Panc1 (cell line): ENCODE measurements around the gene FBXW4. TPM values are rescaled to one million over a fixed set of nuclear protein-coding genes. Genes with fewer than 3 reads are reported as not detected.

Source experiments
- ATAC-seq: fragments of 200-7000 bp; cut with Tn5 transposase; 2 replicates; pipeline ENCODE4 v1.9.1; 2020; ENCODE audit warnings: mild to moderate bottlenecking, moderate library complexity
- BruUV-seq: library from RNA; stranded (reverse); fragments of 400-500 nt; replicated peaks from 2 replicates; lab custom pipeline; 2021; lab: Mats Ljungman, UMichigan
- CTCF ChIA-PET: fragments of 300-600 bp; sonication (Branson Sonifier 250); formaldehyde crosslinking; loops from one replicate; lab custom pipeline; 2022; ENCODE audit warnings: antibody characterized with exemption; lab: Charles Lee
- POLR2A ChIA-PET: fragments of 300-600 bp; sonication (Branson Sonifier 250); formaldehyde crosslinking; loops from one replicate; lab custom pipeline; 2022; ENCODE audit warnings: antibody characterized with exemption; lab: Charles Lee
- DNase-seq: peaks from one replicate; pipeline ENCODE4 v3.0.0-alpha.2; 2010; ENCODE audit warnings: low read depth, low spot score
- H3K27ac ChIP-seq: 2 replicates; pipeline ENCODE4 v1.5.1; 2011; ENCODE audit warnings: mild to moderate bottlenecking, low read length, inconsistent platforms
- H3K27me3 ChIP-seq: fragments of 200-500 bp; sonication (Bioruptor generic); 2 replicates; pipeline ENCODE4 v1.6.0; 2014; ENCODE audit warnings: low read length, inconsistent platforms; ENCODE audit not compliant: control insufficient read depth, insufficient read depth
- H3K36me3 ChIP-seq: fragments of 200-500 bp; sonication (Bioruptor generic); 2 replicates; pipeline ENCODE4 v1.5.1; 2014; ENCODE audit warnings: inconsistent platforms, mild to moderate bottlenecking, low read length, moderate library complexity; ENCODE audit not compliant: control insufficient read depth, insufficient read depth
- H3K4me1 ChIP-seq: 2 replicates; pipeline ENCODE4 v1.5.1; 2011; ENCODE audit warnings: inconsistent platforms, mild to moderate bottlenecking, low read length, moderate library complexity; ENCODE audit not compliant: control insufficient read depth, insufficient read depth
- H3K4me3 ChIP-seq, 2 experiments: 2 replicates each; pipeline ENCODE4 v1.5.1; 2011 to 2012; ENCODE audit warnings: low read depth in 2 of 2, low read length in 2 of 2, mild to moderate bottlenecking in 2 of 2, inconsistent platforms in 1 of 2, moderate library complexity in 1 of 2
- H3K9me3 ChIP-seq: fragments of 200-500 bp; sonication (Bioruptor generic); 2 replicates; pipeline ENCODE4 v1.5.1; 2014; ENCODE audit warnings: low read depth, mild to moderate bottlenecking, inconsistent platforms, low read length, moderate library complexity; ENCODE audit not compliant: control insufficient read depth, insufficient read depth
- POLR2AphosphoS5 ChIP-seq: IDR thresholded peaks from 2 replicates; pipeline ENCODE4 v1.6.1; 2012; ENCODE audit warnings: mild to moderate bottlenecking, low read depth, low read length, moderate library complexity
- REST ChIP-seq, 2 experiments: IDR thresholded peaks; 2 replicates each; pipeline ENCODE4 v1.6.1; 2011 to 2012; ENCODE audit warnings: low read depth in 2 of 2, control low read depth in 1 of 2, low read length in 1 of 2, mild to moderate bottlenecking in 1 of 2, moderate library complexity in 1 of 2; ENCODE audit not compliant: insufficient read depth in 1 of 2
- SIN3A ChIP-seq: IDR thresholded peaks from 2 replicates; pipeline ENCODE4 v1.6.1; 2012; ENCODE audit warnings: low read depth, mild to moderate bottlenecking, low read length, moderate library complexity, borderline replicate concordance; ENCODE audit not compliant: insufficient read depth
- TCF7L2 ChIP-seq: IDR thresholded peaks from 2 replicates; pipeline ENCODE4 v1.6.1; 2011; ENCODE audit warnings: mild to moderate bottlenecking, low read depth, low read length, inconsistent platforms
- in situ Hi-C: cut with HindIII; loops from 2 replicates; pipeline ENCODE4 v1.10.0; 2016; ENCODE audit warnings: low sequenced_read_pairs, low pct_unique_long_range_greater_than_20kb
- intact Hi-C: fragments of 100-400 bp; cut with micrococcal nuclease; formaldehyde crosslinking; loops from one replicate; pipeline ENCODE4 v1.10.0; 2022; ENCODE audit not compliant: unreplicated experiment
- total RNA-seq: library from RNA; stranded (reverse); gene quantifications from one replicate; pipeline ENCODE4 v1.2.1, GENCODE V29; 2021; ENCODE audit not compliant: unreplicated experiment
- TF ChIP-seq, protein P1 (sequence below): fragments of 450-650 bp; IDR thresholded peaks from 2 replicates; pipeline ENCODE4 v1.5.1; 2017; ENCODE audit warnings: mild to moderate bottlenecking

FBXW4 gene
- total RNA-seq, 1 experiment from 2014 or later: 61.5 TPM

DNA sequence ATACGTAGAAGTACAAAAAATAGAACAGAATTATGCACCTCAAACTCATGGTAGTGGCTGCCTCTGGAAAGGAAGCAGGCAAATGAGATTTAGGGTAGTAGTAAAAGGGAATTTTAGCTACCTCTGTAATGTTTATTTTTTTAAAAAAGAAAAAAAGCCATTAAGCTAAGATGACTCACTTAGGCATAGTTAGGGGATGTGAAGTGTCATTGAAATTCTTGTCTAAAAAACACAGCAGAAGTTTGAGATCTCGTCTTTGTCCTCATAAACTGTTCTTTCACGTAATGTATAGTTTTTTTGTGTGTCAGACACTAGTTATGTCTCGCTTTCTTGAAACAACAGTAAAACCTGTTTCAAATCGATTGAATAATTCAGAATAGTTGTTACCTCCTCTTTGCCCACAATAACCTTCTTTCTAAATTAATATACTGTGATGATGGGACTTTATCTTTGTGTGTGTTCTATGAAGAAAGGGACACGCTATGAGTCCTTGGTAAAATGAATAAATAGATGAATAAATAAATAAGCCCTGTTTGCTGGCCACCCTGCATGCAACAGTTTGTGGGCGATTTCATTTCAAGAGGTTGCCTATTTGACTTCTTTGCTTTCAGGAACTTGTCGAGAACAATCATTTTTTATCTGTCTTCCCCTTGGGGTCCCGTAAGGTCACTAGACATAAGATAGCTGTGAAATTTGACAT, 14.5 kb upstream of the FBXW4 start:
- no peak for DNase-seq
- no peaks in the 10 kb centered on the region for H3K9me3 ChIP-seq
- peaks cover 11% of the 10 kb centered on the region; the same call in 1 of the 2 replicates for H3K27me3 ChIP-seq
- CTCF ChIA-PET: no interaction called here
- intact Hi-C loops (no loop called here), in situ Hi-C loops (no loop called here)
- TF ChIP-seq TCF7L2 (no peak), REST (IDR thresholded peaks at IDR 0.05; ENCODE audit: insufficient read depth in 1 of 2, low read depth in 2 of 2, low read length in 1 of 2) (no peak), POLR2AphosphoS5 (no peak), SIN3A (no peak)
- TF ChIP-seq, protein P1, sequence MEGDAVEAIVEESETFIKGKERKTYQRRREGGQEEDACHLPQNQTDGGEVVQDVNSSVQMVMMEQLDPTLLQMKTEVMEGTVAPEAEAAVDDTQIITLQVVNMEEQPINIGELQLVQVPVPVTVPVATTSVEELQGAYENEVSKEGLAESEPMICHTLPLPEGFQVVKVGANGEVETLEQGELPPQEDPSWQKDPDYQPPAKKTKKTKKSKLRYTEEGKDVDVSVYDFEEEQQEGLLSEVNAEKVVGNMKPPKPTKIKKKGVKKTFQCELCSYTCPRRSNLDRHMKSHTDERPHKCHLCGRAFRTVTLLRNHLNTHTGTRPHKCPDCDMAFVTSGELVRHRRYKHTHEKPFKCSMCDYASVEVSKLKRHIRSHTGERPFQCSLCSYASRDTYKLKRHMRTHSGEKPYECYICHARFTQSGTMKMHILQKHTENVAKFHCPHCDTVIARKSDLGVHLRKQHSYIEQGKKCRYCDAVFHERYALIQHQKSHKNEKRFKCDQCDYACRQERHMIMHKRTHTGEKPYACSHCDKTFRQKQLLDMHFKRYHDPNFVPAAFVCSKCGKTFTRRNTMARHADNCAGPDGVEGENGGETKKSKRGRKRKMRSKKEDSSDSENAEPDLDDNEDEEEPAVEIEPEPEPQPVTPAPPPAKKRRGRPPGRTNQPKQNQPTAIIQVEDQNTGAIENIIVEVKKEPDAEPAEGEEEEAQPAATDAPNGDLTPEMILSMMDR: no peak
- no peaks in the 10 kb centered on the region for H3K36me3 ChIP-seq
- POLR2A ChIA-PET: no interaction called here
- H3K4me1 ChIP-seq: no peaks in the 10 kb centered on the region; the same call in 1 of the 2 replicates
- H3K27ac ChIP-seq: no peak overlapping the region
- H3K4me3 ChIP-seq: no peak overlapping the region
- BruUV-seq: no TSS peak
- no peak for ATAC-seq

DNA sequence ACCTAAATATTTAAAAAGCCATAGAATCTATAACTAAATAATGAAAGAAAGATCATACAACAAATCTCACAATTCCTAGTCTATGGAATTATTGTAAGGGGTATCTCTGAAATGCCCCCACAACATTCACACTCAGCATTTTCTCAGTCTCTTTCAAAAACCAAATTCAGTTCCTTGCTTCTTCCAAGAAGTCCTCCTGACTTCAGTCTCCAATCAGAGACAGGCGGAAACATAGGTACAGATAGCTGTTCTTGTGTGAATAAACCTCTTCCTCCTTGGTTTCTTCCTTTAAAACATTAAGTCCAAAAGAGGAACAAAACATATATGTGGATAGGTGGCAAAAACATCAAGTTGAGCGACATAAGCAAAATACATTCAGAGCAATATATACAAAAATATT, 13.9 kb upstream of the FBXW4 start:
- in situ Hi-C loops: no loop called here
- no TSS peak for BruUV-seq
- H3K9me3 ChIP-seq: no peaks in the 10 kb centered on the region
- peaks cover 11% of the 10 kb centered on the region; the same call in 1 of the 2 replicates for H3K27me3 ChIP-seq
- H3K4me3 ChIP-seq: no peak overlapping the region
- ATAC-seq (no peak), DNase-seq (no peak)
- intact Hi-C loops: no loop called here
- no peaks in the 10 kb centered on the region; the same call in 1 of the 2 replicates for H3K4me1 ChIP-seq
- no peaks in the 10 kb centered on the region for H3K36me3 ChIP-seq
- TF ChIP-seq, protein P1: no peak
- no peak for TF ChIP-seq REST (IDR thresholded peaks at IDR 0.05; ENCODE audit: insufficient read depth in 1 of 2, low read depth in 2 of 2, low read length in 1 of 2)
- TF ChIP-seq SIN3A: no peak
- no peak for TF ChIP-seq POLR2AphosphoS5
- no peak for TF ChIP-seq TCF7L2
- ChIA-PET POLR2A (no interaction called here), CTCF (no interaction called here)
- H3K27ac ChIP-seq: no peak overlapping the region
